Measurements from ENCODE around the gene ALLC.

The ALLC gene

GRCh38 chr2:3751251-3751650 lies 93.3 kb downstream of the ALLC start:
- in situ Hi-C loops (cut with HindIII; ENCODE audit: low pct_unique_long_range_greater_than_20kb, low sequenced_read_pairs), result no loop called here
- DNase-seq (ENCODE audit: low read depth in 1 of 2, low spot score in 1 of 2), result no peak
- no peak for TF ChIP-seq JUND (IDR thresholded peaks at IDR 0.05; ENCODE audit: low read depth)

GRCh38 chr2:3751806-3752205 lies 93.8 kb downstream of the ALLC start:
- no peak for DNase-seq (ENCODE audit: low read depth in 1 of 2, low spot score in 1 of 2)
- no peak for TF ChIP-seq JUND (IDR thresholded peaks at IDR 0.05; ENCODE audit: low read depth)
- in situ Hi-C loops (cut with HindIII; ENCODE audit: low pct_unique_long_range_greater_than_20kb, low sequenced_read_pairs), result no loop called here
